Measurements from ENCODE around the gene ALKBH8.

ALKBH8 gene

DNA sequence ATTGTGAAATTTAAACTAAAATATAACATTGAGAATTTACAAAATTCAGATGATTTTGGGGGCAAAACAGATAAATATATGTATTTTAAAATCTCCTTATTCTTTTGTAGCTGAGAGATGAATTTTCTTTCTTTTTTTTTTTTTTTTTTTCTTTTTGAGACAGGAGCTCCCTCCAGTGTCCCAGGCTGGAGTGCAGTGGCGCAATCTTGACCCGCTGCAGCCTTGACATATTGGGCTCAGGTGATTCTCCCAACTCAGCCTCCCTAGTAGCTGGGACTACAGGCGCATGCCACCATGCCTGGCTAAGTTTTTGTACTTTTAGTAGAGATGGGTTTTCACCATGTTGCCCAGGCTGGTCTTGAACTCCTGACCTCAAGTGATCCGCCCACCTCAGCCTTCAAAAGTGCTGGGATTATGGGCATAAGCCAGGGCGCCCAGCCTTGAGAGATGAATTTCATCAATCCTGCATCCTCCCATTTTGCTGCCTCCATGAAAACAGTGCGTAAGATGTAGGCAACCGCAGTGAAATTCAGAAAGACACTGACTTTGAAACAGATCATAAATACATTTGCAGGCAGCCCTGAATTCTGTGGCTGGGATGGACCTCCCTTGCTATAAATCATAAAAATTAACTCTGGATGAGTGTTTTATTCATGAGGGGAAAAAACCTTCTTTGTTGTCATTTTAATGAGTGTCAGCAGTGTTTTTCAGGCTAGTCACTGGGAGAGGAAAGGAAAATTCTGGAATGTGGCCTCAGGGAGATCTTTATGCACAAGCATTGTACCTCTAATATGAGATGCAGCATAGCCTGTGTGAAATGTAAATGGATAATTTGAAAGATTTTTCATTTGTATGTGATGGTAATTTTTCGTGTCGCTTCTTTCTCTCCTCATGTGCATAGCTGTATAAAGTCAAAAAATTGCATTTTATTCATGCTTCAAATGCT is 39.8 kb upstream of the ALKBH8 start:
- Histone ChIP-seq H3K56ac (ENCODE audit: low read length) (no peak overlapping the region), H3K4me3 (ENCODE audit: low read length) (no peak overlapping the region), H3K4me2 (ENCODE audit: low read length) (no peak overlapping the region), H3K4ac (ENCODE audit: low read depth, low read length) (no peak overlapping the region), H3K27ac (ENCODE audit: low read depth, low read length) (no peak overlapping the region), H2BK120ac (ENCODE audit: low read depth, low read length) (no peak overlapping the region), H3K79me2 (ENCODE audit: control insufficient read depth, insufficient read depth, low read length) (no peaks in the 10 kb centered on the region), H3K4me1 (ENCODE audit: control insufficient read depth, low read depth, low read length) (no peaks in the 10 kb centered on the region), H4K5ac (ENCODE audit: low read length) (no peak overlapping the region), H3K36me3 (ENCODE audit: control insufficient read depth, insufficient read depth, low read length) (no peaks in the 10 kb centered on the region), H4K8ac (ENCODE audit: low read depth, low read length) (no peak overlapping the region), H3K18ac (ENCODE audit: low read length) (no peak overlapping the region), H3K79me1 (ENCODE audit: low read length) (no peaks in the 10 kb centered on the region), H2AK5ac (ENCODE audit: low read length) (no peak overlapping the region), H2BK15ac (replicated peaks; ENCODE audit: low read depth) (no peak overlapping the region), H3K27me3 (ENCODE audit: insufficient read depth, low read length, poor library complexity) (no peaks in the 10 kb centered on the region), H3K9ac (ENCODE audit: low read length) (no peak overlapping the region), H2BK5ac (ENCODE audit: low read length) (no peak overlapping the region), H3K23ac (ENCODE audit: low read length) (no peak overlapping the region)
- WGBS (ENCODE audit: extremely low coverage, insufficient coverage, low lambda C conversion rate): no CpG with 5 or more reads among the region's 9 CpGs
- no peak for DNase-seq

DNA sequence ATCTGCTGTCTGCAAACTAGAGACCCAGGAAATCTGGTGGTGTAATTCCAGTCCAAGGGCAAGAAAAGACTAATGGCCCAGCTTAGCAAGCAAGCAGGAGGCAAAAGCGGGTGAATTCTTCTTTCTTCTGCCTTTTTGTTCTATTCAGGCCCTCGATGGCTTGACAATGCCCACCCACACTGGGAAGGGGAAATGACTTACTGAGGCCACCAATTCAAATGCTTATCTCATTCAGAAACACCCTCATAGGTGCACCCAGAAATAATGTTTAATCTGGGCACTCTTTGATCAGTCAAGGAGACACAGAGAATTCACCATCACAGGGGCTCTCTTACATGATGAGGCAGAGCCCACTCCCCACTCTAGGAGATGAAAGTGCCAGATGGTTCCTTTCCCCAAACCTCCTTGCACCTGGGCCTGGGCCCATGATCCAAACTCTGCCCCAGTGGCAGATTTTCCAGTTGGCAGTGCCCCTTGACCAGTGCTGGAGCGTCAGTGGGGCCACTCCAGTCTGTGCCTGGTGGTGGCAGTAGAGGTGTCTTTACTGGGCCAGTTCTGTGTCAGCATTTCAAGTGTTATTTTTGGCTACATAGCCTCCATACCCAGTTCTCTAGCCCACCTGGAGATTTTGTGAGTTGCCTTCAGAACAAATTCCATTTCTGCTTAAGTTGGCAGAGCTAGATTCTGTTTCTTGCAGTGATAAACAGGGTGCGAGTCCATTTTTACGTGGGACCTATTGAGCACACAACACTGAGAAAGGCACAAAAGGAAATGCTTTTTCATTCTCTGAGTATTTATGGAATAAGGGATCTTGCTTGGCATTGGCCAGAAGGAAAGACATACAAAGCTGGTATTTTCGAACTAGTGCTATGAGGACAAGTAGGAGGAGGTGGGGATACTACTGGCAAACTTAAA is 32.9 kb upstream of the ALKBH8 start:
- Histone ChIP-seq H3K4me3 (ENCODE audit: low read length) (no peak overlapping the region), H3K18ac (ENCODE audit: low read length) (no peak overlapping the region), H3K4ac (ENCODE audit: low read depth, low read length) (no peak overlapping the region), H3K4me1 (ENCODE audit: control insufficient read depth, low read depth, low read length) (no peaks in the 10 kb centered on the region), H3K56ac (ENCODE audit: low read length) (no peak overlapping the region), H2AK5ac (ENCODE audit: low read length) (no peak overlapping the region), H3K9ac (ENCODE audit: low read length) (no peak overlapping the region), H3K36me3 (ENCODE audit: control insufficient read depth, insufficient read depth, low read length) (no peaks in the 10 kb centered on the region), H4K8ac (ENCODE audit: low read depth, low read length) (no peak overlapping the region), H2BK15ac (replicated peaks; ENCODE audit: low read depth) (no peak overlapping the region), H3K79me2 (ENCODE audit: control insufficient read depth, insufficient read depth, low read length) (no peaks in the 10 kb centered on the region), H3K27ac (ENCODE audit: low read depth, low read length) (no peak overlapping the region), H4K5ac (ENCODE audit: low read length) (no peak overlapping the region), H3K4me2 (ENCODE audit: low read length) (no peak overlapping the region), H3K27me3 (ENCODE audit: insufficient read depth, low read length, poor library complexity) (peaks cover 2% of the 10 kb centered on the region), H3K79me1 (ENCODE audit: low read length) (no peaks in the 10 kb centered on the region), H3K23ac (ENCODE audit: low read length) (no peak overlapping the region), H2BK120ac (ENCODE audit: low read depth, low read length) (no peak overlapping the region), H2BK5ac (ENCODE audit: low read length) (no peak overlapping the region)
- peak; percentile 49 for DNase-seq
- no CpG with 5 or more reads among the region's 6 CpGs for WGBS (ENCODE audit: extremely low coverage, insufficient coverage, low lambda C conversion rate)

DNA sequence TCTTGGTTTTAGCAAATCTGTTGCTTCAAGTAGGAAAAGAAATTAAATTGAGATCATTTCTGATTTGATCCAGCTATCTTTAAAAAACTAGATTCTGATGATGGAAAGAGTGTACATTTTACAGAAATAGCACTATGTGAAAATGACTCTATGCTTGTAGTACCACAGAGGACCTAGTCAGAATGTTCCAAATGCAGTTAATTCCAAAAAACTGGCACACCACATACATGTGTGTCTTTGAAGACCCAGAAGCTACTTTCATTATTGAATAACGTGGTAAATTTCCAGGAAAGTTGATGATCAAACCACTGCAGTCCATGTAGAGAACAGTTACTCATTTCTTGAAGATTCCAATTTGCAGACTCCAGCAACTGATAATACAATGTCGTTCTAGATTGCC is 29.2 kb upstream of the ALKBH8 start:
- no peak overlapping the region for H2BK5ac ChIP-seq (ENCODE audit: low read length)
- no peak for DNase-seq
- WGBS (ENCODE audit: extremely low coverage, insufficient coverage, low lambda C conversion rate): no CpG with 5 or more reads among the region's 2 CpGs
- no peak overlapping the region for H3K9ac ChIP-seq (ENCODE audit: low read length)
- no peak overlapping the region for H3K18ac ChIP-seq (ENCODE audit: low read length)
- H2BK15ac ChIP-seq (replicated peaks; ENCODE audit: low read depth): no peak overlapping the region
- H3K4ac ChIP-seq (ENCODE audit: low read depth, low read length): no peak overlapping the region
- no peak overlapping the region for H3K4me2 ChIP-seq (ENCODE audit: low read length)
- H3K79me2 ChIP-seq (ENCODE audit: control insufficient read depth, insufficient read depth, low read length): no peaks in the 10 kb centered on the region
- peaks cover 21% of the 10 kb centered on the region for H3K27me3 ChIP-seq (ENCODE audit: insufficient read depth, low read length, poor library complexity)
- H3K36me3 ChIP-seq (ENCODE audit: control insufficient read depth, insufficient read depth, low read length): no peaks in the 10 kb centered on the region
- H3K4me3 ChIP-seq (ENCODE audit: low read length): no peak overlapping the region
- no peak overlapping the region for H2AK5ac ChIP-seq (ENCODE audit: low read length)
- H2BK120ac ChIP-seq (ENCODE audit: low read depth, low read length): no peak overlapping the region
- H4K8ac ChIP-seq (ENCODE audit: low read depth, low read length): no peak overlapping the region
- H3K23ac ChIP-seq (ENCODE audit: low read length): no peak overlapping the region
- no peak overlapping the region for H4K5ac ChIP-seq (ENCODE audit: low read length)
- H3K4me1 ChIP-seq (ENCODE audit: control insufficient read depth, low read depth, low read length): no peaks in the 10 kb centered on the region
- no peak overlapping the region for H3K27ac ChIP-seq (ENCODE audit: low read depth, low read length)
- H3K56ac ChIP-seq (ENCODE audit: low read length): no peak overlapping the region
- H3K79me1 ChIP-seq (ENCODE audit: low read length): no peaks in the 10 kb centered on the region

DNA sequence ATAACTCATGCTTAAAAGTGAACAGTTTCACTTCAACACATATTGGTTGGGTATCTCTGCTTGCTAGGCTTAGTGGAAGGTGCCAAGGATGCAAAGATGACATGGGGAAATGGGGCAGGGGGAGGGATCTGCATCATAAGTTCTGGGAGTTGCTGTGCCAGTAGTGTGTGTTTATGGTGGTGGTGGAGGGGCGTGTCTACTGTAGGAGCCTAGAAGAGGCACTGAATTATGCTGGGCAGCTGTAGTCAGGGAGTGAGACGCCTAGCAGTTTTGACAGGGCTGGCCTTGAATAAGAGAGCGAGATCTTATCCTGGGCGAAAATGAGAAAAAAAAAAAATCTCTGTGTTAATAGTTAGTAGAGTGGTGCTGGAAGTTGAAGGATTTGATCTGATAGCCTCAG is 28.4 kb upstream of the ALKBH8 start:
- H3K18ac ChIP-seq (ENCODE audit: low read length): no peak overlapping the region
- no peak overlapping the region for H2BK5ac ChIP-seq (ENCODE audit: low read length)
- no peak for DNase-seq
- H3K23ac ChIP-seq (ENCODE audit: low read length): no peak overlapping the region
- H4K8ac ChIP-seq (ENCODE audit: low read depth, low read length): no peak overlapping the region
- H3K9ac ChIP-seq (ENCODE audit: low read length): no peak overlapping the region
- no peak overlapping the region for H2BK15ac ChIP-seq (replicated peaks; ENCODE audit: low read depth)
- no peak overlapping the region for H3K4ac ChIP-seq (ENCODE audit: low read depth, low read length)
- H4K5ac ChIP-seq (ENCODE audit: low read length): no peak overlapping the region
- H3K56ac ChIP-seq (ENCODE audit: low read length): no peak overlapping the region
- H3K27me3 ChIP-seq (ENCODE audit: insufficient read depth, low read length, poor library complexity): peaks cover 24% of the 10 kb centered on the region
- WGBS (ENCODE audit: extremely low coverage, insufficient coverage, low lambda C conversion rate): no CpG with 5 or more reads among the region's 4 CpGs
- H2BK120ac ChIP-seq (ENCODE audit: low read depth, low read length): no peak overlapping the region
- no peak overlapping the region for H3K4me2 ChIP-seq (ENCODE audit: low read length)
- H3K4me1 ChIP-seq (ENCODE audit: control insufficient read depth, low read depth, low read length): no peaks in the 10 kb centered on the region
- no peak overlapping the region for H3K27ac ChIP-seq (ENCODE audit: low read depth, low read length)
- no peaks in the 10 kb centered on the region for H3K79me1 ChIP-seq (ENCODE audit: low read length)
- no peak overlapping the region for H2AK5ac ChIP-seq (ENCODE audit: low read length)
- no peak overlapping the region for H3K4me3 ChIP-seq (ENCODE audit: low read length)
- H3K79me2 ChIP-seq (ENCODE audit: control insufficient read depth, insufficient read depth, low read length): no peaks in the 10 kb centered on the region
- no peaks in the 10 kb centered on the region for H3K36me3 ChIP-seq (ENCODE audit: control insufficient read depth, insufficient read depth, low read length)

DNA sequence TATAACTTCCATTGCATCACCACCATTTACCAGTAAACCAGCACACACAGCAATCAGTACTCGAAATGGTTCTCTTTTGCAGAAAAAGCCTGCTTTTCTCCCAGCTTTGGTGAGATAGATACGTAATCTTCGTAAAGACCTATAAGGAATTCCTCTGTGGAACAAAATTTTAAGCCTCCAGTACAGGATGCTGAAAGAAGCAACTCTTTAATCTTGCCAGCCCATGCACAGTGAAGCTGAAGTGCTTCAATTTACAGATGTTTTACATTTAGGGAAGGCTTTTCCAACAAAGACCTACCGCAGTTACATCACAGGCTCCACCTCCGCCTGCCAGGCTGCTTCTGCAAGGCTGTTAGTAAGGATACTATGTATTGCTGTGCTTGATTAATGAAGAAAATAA is 27.3 kb upstream of the ALKBH8 start:
- no peaks in the 10 kb centered on the region for H3K4me1 ChIP-seq (ENCODE audit: control insufficient read depth, low read depth, low read length)
- H2AK5ac ChIP-seq (ENCODE audit: low read length): no peak overlapping the region
- H3K79me2 ChIP-seq (ENCODE audit: control insufficient read depth, insufficient read depth, low read length): no peaks in the 10 kb centered on the region
- H3K9ac ChIP-seq (ENCODE audit: low read length): no peak overlapping the region
- H2BK5ac ChIP-seq (ENCODE audit: low read length): no peak overlapping the region
- no peak overlapping the region for H2BK120ac ChIP-seq (ENCODE audit: low read depth, low read length)
- H3K27me3 ChIP-seq (ENCODE audit: insufficient read depth, low read length, poor library complexity): peaks cover 26% of the 10 kb centered on the region
- H3K27ac ChIP-seq (ENCODE audit: low read depth, low read length): no peak overlapping the region
- H3K56ac ChIP-seq (ENCODE audit: low read length): no peak overlapping the region
- no peak for DNase-seq
- H3K18ac ChIP-seq (ENCODE audit: low read length): no peak overlapping the region
- H3K79me1 ChIP-seq (ENCODE audit: low read length): no peaks in the 10 kb centered on the region
- no peak overlapping the region for H3K4me3 ChIP-seq (ENCODE audit: low read length)
- no peaks in the 10 kb centered on the region for H3K36me3 ChIP-seq (ENCODE audit: control insufficient read depth, insufficient read depth, low read length)
- WGBS (ENCODE audit: extremely low coverage, insufficient coverage, low lambda C conversion rate): no CpG with 5 or more reads among the region's 5 CpGs
- H3K4me2 ChIP-seq (ENCODE audit: low read length): no peak overlapping the region
- H4K8ac ChIP-seq (ENCODE audit: low read depth, low read length): no peak overlapping the region
- no peak overlapping the region for H4K5ac ChIP-seq (ENCODE audit: low read length)
- H2BK15ac ChIP-seq (replicated peaks; ENCODE audit: low read depth): no peak overlapping the region
- H3K23ac ChIP-seq (ENCODE audit: low read length): no peak overlapping the region
- no peak overlapping the region for H3K4ac ChIP-seq (ENCODE audit: low read depth, low read length)
